Fibroblast of skin of right biceps (primary cell): ENCODE results near the gene OCEL1.
A peak's percentile ranks its signal among the peaks of the same experiment; 100 is the strongest.

ENCODE experiments used
- DNase-seq: peaks from one replicate; pipeline ENCODE4 v3.0.0-alpha.2; 2013

Gene OCEL1

DNA sequence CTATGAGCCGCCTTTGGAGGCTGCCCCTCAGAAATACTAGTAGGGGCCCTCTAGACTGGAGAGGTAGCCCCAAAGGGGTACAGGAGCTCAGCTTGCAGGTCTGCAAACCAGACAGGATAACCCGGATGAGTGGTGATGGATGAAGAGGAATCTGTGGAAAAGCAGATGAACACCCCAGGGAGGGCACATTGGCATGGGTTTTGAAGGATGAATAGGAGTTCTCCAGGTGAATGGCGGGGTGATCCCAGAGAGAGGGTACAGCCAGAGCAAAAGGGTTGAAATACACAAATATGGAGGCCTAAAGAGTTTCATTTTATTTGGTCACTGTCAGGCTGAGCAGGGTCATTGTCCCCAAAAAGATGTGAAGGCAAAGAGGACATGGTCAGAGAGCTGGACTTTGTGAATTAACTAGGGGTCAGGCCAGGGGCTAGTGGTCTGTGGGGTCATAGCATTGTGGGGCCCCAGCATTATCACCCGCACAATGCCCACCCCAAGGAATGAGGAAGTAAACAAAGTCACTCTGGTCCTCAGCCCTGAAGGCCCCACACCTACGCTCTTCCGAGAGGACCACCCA, 14.9 kb downstream of the OCEL1 start:
- DNase-seq: no peak

DNA sequence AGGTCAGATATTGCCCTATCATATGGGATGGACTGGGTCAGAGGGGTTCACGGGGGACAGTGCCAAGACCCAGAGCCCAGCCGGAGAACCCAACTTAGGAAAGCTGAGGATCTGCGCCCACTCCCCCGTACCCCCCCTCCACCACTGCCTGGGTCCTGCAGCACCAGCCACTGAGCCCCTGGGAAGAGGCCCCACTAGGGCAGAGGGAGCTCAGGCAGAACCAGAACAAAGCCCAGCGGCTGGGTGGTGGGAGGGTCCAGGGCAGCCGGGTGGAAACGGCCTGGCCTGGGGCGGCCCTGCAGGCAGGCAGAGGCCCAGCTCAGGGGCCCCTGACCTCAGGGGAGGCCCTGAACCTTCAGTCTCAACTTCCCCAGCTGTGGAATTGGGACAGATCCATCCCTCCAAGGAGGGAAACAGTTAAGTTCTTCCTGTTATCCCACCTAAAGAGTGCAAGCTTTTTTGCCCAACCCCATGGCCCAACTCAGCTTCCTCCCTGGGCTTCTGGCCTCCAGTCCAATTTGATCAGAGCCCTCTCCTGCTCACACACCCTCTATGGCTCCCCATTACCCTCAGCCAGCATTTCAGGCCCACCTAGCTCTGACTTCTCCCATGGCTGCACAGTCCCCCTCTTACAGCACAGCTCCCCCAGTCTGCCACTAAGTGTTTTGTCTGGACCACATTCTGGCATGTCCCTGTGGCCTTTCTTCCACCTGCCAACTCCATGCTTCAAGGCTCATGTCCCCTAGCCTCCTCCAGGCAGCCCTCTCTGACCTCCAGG, 16.6 kb downstream of the OCEL1 start:
- DNase-seq: no peak

DNA sequence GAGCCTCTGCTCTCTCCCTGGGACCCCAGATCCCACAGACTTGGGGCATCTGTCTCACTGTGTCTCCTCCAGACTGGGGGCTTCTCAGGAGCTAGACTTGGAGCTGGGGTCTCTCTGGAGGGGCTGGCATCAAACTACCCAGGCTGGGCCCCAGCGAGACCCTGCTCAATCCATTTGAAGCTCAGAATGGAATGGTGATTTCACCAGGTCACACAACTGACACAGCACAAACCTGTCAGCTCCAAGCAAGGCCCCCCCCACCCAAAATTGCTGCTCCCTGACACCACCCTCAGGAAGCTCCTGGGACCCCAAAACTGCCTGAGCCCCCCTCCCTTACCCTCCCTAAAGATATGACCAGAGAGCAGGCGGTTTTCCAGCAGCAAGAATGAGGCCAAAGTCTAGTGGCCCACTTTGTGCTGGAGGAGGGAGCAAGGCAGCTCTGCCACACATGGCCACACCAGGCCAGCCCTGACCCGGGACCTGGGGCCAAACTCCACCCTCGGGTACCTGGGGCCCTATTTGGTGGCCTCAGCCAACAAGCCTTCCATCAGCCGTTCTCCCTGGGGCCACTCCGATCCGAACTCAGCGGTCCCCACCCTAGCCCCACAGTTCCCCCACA, 17.3 kb downstream of the OCEL1 start:
- DNase-seq: no peak

DNA sequence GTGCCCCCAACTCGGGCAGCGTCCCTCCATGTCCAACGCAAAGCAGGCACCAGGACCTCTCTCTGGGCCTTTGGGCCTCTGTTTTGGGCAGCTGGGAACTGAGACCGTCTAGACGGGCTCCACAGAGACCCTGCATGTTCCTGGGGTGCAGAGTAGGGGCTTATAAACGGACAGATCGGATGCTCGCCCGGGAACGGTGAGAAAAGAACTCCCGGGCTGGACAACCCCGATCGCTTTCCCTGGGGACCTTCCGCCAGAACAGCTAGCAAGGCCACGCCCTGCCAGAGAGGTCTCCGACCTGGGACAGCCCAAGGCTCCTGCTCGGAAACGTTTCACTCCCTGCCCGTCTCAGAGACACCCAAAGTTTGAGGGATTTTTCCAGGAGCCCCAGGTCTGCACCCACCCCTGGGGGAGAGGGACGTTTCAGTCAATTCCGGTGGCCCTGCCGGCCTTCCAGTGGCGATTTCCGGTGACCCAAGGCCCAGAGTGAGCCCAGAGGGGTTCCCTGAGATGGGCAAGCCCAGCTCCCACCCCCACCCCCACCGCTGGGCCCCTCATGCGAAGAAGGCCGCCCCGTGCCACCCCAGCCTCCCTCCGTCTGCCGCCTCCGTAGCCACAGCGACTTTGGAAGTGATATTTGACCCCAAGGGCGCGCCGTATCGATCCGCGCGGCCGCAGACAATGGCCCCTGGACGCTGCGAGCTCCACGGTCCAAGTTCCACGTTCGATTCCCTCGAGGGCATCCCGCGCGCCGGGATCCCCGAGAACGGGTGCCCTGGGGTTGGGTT, 18.0 kb downstream of the OCEL1 start:
- DNase-seq: no peak

DNA sequence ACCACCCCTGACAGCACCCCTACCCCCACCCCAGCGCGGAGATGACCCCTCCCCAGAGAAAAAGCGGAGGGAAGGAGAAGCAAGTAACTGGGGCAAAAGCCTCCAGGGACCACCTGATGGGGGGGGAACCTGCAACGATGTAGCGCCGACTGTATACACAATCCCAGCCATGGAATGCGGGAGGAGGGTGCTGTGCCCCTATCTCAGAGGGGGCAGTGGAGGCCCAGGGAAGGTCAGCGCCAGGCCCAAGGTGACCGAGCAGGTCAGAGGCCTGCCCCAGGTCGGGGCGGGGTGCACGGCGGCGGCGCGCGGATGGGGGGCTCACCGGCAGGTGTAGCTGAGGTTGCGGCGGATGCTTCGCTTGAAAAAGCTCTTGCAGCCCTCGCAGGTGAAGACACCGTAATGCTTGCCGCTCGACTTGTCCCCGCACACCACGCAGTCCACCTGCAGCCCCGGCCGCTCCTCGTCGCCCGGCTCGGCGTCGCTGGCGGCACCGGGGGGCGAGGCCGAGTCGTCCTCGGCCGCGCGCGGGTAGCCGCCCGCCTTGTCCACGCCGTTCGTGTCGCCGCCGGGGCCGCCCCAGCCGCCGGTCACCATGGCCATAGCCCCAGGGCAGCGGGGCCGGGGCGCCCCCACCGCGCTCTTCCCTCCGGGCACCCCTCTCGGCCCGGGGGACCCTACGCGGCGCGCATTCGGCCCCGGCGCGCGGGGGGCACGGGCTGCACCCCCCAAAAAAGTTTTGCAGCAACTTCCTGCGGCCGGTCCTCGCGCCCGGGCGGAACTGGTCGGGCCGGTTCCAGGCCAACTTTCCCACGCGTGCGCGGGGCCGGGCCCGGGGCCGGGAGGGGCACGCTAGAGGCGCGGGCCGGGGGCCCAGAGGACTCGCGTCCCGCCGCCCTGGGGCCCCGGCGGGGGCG, 18.9 kb downstream of the OCEL1 start:
- no peak for DNase-seq

DNA sequence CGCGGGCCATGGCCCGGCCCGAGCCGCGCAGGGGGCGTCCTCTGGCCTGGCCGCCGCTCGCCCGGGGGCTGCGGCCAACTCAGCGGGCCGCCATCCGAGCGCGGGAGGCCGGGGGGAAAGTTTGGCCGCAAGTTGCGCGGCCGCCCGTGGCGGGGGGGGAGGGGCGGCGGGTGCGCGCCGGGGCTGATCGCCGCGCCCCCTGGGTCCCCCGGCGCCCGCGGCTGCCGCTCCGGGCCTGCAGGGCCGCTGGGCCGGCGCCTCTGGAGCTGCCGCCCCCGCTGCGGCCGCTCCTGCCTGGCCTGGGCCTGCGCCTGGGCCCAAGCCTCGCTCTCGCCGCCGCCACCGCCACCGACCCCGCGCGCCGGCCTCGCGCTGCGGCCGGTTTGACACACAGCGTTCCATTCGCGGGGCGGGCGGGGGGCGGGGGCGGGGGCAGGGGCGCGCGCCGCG, 19.5 kb downstream of the OCEL1 start, which contains the start of gene NR2F6:
Gene NR2F6, minus strand, starts transcription at position 385 of the 450 bp plus-strand sequence. CDS start 699 bp downstream, outside the sequence.
- DNase-seq: no peak

DNA sequence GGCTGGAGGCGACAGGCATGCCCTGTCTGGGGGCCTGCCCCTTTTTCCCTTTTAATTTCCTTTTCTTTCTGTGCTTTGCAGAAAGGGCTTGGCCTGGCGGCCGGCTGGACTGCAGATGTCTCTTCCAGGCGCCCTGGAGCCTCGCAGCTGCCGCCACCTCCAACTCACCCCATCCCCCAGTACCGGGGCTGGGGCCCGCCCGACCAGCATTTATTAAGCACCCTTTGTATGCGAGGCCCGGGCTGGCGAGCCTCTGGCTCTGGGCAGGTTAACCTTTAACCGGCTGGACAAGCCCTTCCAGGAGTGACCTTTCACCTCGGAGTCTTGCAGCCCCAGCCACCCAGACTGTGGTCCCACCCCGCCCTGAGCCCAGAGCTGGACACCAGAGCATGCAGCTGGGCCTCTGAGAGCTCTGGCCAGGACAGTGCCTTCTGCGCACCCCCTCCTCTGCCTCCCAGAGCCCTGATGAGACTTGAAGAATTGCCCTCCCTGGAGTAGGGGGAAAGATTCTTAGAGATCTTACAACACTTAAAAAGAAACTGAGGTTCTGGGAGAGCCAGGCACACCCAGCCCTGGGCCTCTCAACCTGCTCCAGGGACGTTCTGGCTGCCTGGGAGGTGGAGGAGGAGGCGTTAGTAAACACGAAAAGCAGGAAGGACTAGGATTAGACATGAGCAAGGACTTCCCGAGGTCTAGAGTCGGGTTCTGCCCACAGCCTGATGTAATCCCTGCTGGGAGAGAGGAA, 20.8 kb downstream of the OCEL1 start:
- no peak for DNase-seq

DNA sequence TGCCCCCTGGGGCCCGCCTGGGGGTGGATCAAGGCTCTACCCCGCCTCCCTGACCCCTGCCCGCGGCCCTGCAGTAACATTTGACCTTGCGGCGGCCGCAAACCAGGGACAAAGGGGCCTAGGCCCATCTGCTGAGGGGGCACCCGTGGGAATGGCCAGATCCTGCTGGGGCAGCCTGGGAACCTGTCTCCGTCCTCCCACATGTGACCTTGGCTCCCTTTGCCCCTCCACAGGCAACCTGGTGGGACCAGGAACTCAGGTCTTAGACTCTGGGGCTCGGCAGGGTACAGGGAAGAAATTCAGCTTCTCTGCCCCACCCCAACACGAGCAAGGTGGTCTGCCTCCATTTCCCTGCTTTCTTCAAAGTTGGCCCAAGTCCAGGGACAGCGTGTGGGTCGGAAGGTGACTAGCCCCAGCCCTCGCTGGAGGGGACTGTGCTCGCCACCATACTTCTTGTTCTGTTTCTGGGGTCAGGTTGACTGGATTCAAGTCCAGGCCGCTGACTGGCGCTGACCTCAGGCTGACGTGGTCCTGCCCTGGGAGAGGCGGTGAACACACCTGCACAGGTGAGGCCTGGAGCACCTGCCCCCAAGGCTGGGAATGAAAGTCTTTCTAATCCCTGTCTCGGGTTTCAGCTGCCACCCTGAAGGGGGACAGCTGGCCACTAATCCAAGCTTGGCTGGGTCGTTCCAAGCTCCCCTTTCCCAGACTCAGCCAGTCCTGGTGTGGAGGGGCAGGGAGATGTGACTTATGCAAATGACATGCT, 22.2 kb downstream of the OCEL1 start:
- DNase-seq: no peak

DNA sequence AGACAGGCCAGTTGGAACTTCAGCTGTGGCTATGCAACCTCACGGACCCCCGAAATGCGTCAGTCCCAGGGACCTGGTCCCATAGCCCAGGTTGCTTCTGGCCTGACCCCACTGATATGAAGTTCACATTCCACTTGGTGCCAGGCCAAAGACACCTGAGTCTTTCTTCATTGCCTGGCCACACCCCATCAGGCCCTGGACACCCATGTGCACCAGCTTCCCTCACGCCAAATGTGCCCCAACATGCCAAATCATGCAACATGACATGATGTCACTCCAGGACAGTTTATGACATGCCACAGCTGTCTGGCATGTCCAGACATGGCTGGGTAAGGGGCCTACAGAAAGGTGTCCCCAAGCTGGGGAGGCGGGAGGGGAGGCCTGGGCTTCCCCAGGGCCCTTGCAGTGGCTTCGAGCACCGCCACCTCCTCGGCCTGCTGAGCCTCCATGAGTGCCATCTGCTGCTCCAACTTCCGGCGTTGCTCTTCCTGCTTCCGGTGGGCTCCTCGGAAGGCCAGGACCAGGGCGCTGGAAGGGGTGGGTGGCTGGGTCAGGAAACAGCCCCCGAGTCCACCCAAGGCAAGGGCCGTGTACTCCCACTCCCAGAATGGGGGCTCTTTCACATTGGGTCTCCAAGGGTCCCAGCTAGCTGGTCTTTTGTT, 24.0 kb downstream of the OCEL1 start:
- no peak for DNase-seq

DNA sequence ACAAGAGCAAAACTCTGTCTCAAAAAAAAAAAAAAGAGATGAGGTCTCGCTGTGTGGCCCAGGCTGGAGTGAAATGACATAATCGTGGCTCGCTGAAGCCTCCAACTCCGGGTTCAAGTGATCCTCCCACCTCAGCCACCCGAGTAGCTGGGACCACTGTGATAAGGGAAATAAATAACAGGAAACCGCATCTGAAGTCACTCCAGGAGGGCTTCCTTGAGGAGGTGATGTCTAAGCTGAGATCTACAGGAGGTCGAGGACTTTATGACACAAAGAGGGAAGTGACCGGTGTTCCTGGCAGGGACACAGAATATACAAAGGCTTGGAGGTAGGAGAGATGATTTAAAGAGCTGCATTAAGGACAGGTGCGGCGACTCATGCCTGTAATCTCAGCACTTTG, 28.6 kb downstream of the OCEL1 start:
- no peak for DNase-seq

DNA sequence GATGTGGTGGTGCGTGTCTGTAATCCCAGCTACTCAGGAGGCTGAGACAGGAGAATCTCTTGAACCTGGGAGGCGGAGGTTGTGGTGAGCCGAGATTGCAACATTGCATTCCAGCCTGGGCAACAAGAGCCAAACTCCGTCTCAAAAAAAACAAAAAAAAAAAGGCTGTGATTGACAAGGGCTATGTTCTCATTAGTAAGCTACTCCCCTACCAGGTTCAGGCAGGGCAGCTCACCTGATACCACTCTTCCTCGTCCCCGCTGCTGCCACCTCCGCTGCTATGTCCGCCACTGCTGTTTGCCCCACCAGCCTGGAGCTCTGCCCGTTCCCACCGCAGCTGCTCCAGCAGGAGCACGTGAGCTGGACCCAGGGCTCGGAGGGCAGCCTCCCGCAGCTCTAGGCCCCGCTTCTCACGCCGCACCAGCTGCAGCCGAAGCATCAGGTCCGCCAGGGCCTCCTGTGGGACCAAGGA, 29.2 kb downstream of the OCEL1 start:
- no peak for DNase-seq

DNA sequence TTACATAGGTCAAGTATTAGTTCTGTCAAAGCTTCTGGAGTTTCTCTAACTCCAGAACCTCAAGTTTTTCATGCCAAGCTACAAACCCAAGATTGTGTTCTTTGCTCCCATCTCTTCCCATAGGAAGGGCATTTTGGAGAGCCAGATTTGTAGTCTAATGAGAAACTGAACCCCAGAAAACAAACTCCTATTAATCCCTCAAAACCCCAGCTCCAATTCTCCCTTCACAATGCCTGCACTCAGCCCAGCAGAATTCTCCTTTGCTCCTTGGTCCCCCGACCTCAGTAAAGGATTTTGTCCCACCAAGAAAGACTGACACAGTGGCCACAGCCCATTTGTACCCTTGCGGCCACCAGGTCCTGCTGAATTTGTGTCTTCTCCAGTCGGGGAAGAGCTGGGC, 30.1 kb downstream of the OCEL1 start:
- no peak for DNase-seq

DNA sequence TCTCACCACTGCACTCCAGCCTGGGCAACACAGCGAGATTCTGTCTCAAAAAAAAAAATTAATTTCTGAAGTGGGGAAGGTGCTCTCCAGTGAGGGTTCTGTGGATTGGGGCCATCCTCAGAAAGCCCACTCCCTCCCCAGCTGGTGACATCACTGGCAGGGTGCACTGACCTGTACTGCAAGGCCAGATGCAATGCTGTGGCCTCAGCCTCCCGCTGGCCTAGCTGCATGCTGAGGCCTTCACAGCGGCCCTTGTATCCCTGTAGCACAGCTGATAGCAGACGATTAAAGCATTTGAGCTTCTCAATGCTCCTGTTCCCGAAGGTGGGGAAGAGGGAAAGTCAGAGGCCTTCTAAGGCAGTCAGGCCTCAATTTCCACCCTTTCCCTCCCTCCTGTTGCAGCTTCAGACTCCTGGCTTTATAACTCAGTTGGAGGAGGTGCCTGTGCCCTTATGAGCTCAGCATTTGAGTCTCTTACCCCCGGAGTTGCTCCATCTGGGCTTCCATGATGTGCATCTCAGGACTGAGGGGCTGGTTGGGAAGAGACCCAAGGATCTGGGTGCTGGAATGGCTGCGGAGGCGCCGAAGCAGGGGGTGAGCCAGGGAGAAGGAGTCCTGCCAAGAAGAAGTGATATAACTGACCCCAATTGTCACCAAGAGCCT, 33.2 kb downstream of the OCEL1 start:
- DNase-seq: no peak

DNA sequence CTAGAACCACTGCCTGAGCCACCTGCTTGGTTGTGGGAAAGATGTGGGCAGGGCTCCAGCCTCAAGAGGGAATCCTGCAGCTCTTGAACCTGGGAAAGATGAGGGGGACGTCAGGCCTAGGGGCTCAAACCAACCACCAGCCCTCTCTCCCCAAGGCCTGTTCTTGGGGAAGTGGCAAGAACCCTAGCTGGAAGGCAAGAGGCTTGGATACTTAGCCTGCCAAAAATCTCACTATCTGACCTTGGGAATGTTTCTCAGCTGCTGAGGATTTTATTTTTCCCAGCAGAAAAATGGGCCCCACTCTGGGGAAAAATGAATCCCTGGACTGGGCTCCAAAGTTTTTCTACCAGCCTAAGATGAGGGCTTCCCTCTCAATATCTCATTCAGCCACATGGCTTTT, 33.9 kb downstream of the OCEL1 start:
- DNase-seq: no peak

DNA sequence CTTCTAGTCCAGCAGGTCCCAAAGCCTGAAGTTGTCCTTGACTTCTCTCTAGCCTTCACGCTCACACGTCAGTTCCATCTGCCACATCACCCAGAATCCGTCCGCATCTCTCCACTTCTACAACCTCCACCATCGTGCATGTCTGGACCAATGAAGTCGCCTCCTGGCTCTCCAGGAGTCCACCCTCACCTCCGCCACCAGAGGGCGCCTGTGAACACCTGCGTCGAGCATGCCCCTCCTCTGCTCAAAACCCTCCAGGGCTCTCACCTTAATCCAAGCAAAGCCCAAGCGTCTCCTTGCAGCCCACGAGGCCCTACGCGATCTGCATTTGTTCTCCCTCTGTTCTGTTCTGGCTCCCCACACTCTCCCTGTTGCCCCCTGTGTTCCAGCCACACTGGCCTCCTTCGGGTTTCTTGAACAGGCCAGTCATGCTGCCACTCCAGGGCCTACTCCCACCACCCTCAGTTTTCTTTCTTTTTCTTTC, 34.9 kb downstream of the OCEL1 start:
- peak; percentile 68 for DNase-seq

DNA sequence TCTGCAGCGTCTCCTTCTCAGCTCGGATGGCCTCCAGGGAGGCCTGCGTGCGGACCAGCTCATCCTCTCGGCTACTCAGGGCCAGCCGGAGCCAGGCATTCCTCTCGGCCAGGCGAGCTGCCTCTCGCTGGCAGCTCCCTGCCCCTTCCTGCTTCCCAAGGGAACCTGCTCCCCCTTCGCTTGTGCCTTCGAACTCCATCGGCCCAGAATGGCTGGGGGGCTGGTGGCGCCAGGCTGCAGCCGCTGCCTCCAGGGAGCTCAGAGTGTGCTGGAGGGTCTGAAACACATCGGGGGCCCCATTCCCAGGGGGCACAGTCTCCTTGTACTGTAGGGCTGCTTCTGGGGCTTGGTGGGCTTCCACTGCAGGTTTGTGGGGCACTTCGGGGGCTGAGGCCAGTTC, 36.5 kb downstream of the OCEL1 start:
- no peak for DNase-seq

DNA sequence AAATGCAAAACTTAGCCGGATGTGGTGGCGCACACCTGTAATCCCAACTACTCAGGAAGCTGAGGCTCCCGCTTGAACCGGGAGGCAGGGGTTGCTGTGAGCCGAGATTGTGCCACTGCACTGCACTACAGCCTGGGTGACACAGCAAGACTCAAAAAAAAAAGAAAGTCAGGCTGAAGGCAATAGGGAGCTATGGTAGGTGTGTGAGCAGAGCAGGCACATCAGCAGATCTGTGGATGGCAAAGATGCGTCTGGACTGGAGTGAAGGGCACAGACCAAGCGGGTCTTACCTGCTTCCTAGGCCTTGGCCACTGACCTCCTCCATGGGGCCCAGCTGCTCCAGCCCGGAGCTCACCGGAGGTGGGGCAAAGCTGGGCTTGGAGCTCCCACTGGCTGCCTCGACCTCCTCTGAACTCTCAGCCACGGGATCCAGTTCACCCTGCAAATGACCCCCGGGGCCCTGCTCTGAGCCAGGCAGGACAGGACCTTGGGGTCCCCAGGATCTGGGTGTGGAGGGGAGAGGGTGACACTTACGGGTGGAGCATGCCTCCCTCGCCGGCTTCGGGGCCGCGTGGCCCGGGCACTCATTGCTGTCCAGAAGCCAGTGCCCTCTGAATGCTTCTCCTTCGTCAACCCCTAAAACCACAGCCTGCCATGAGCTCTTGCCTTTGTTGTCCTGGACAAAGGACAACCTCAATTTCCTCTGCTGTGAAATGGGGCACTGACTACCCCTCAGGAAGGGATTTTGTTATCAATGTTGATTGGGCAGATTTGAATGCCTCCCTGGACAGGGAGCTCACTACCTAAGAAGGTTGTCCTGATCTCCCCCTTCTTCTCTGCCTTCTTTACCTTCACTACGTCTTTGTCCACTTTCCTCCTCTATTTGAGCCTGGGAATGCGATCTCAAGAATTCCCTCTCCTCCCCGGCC, 38.0 kb downstream of the OCEL1 start:
- no peak for DNase-seq

DNA sequence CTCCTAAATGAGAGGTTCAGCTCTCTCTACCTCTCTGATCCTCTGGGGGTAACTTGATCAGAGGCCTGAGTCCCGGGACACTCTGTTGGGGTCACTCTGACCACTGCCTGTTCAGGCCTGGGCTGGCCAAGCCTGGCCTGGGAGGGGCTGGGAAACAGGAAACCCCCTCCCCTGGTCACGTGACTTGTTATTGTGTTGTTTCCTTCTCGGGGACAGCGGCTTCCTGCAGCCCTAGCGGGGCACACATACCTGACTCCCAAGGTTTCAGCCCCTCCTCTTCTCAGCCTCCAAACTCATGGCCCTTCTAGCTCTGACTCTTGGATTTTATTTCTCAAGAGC, 38.6 kb downstream of the OCEL1 start, which contains the start of gene USHBP1:
Gene USHBP1, minus strand, starts transcription at position 105 of the 339 bp plus-strand sequence. CDS start 446 bp downstream, outside the sequence.
- no peak for DNase-seq
